GM12878 (cell line): ENCODE results near the gene NFATC2. TPM values are rescaled to one million over a fixed set of nuclear protein-coding genes. Genes with fewer than 3 reads are reported as not detected.

Experiments used
- ATAC-seq: fragments of 200-7000 bp; cut with Tn5 transposase; 3 replicates; pipeline ENCODE4 v1.9.1; 2020; ENCODE audit warnings: mild to moderate bottlenecking, moderate library complexity
- BruUV-seq: library from RNA; stranded (reverse); fragments of 400-500 nt; replicated peaks from 2 replicates; lab custom pipeline; 2021; lab: Mats Ljungman, UMichigan
- CTCF ChIA-PET: fragments of 300-600 bp; sonication (Branson Sonifier 250); formaldehyde crosslinking; extraction: SDS; loops from one replicate; lab custom pipeline; 2021; ENCODE audit warnings: inconsistent platforms; lab: Yijun Ruan, JAX
- POLR2A ChIA-PET: fragments of 350-600 bp; formaldehyde crosslinking; extraction: SDS; loops from one replicate; lab custom pipeline; 2021; ENCODE audit warnings: inconsistent platforms; lab: Charles Lee
- RAD21 ChIA-PET: fragments of 300-600 bp; sonication (Branson Sonifier 250); formaldehyde crosslinking; loops from one replicate; lab custom pipeline; 2023; ENCODE audit warnings: antibody characterized with exemption; ENCODE audit not compliant: unreplicated experiment; lab: Charles Lee
- SMC1A ChIA-PET: fragments of 300-600 bp; sonication (Branson Sonifier 250); formaldehyde crosslinking; loops from one replicate; lab custom pipeline; 2023; ENCODE audit not compliant: unreplicated experiment, uncharacterized antibody; lab: Charles Lee
- DNase-seq: peaks from one replicate; pipeline ENCODE4 v3.0.0-alpha.2; 2011; ENCODE audit warnings: low read depth, low spot score
- FAIRE-seq: peaks from 3 replicates; lab custom pipeline; 2011; peaks lifted over from hg19 to GRCh38; lab: Jason Lieb, UNC
- H2AFZ ChIP-seq: 2 replicates; pipeline ENCODE4 v1.6.0; 2011; ENCODE audit warnings: low read depth, low read length, control low read depth; ENCODE audit not compliant: control insufficient read depth
- H3K27ac ChIP-seq: 2 replicates; pipeline ENCODE4 v1.5.1; 2011; ENCODE audit warnings: control low read depth; ENCODE audit not compliant: control insufficient read depth, insufficient read depth
- H3K27me3 ChIP-seq, 2 experiments: replicated peaks in 1 of 2; 2 replicates each; pipeline versions ENCODE4 v1.6.0 to v1.6.1; 2011; ENCODE audit warnings: low read length in 1 of 2; ENCODE audit not compliant: control insufficient read depth in 2 of 2, insufficient read depth in 2 of 2
- H3K36me3 ChIP-seq, 2 experiments: 2 replicates each; pipeline ENCODE4 v1.5.1; 2011; ENCODE audit warnings: low read length in 1 of 2; ENCODE audit not compliant: control insufficient read depth in 2 of 2, insufficient read depth in 2 of 2
- H3K4me1 ChIP-seq: 2 replicates; pipeline ENCODE4 v1.6.1; 2011; ENCODE audit warnings: mild to moderate bottlenecking, low read length, moderate library complexity, mixed read lengths; ENCODE audit not compliant: control insufficient read depth, insufficient read depth
- H3K4me2 ChIP-seq: 2 replicates; pipeline ENCODE4 v1.6.0; 2011; ENCODE audit warnings: control low read depth; ENCODE audit not compliant: control insufficient read depth, insufficient read depth
- H3K4me3 ChIP-seq: fragments of 200-600 bp; sonication (generic); 2 replicates; pipeline ENCODE4 v1.5.1; 2016
- H3K79me2 ChIP-seq: 2 replicates; pipeline ENCODE4 v1.6.0; 2011; ENCODE audit warnings: low read length; ENCODE audit not compliant: control insufficient read depth, insufficient read depth
- H3K9ac ChIP-seq: 2 replicates; pipeline ENCODE4 v1.8.0; 2011; ENCODE audit warnings: low read length, control low read depth, mixed read lengths; ENCODE audit not compliant: control insufficient read depth, insufficient read depth
- H3K9me3 ChIP-seq: replicated peaks from 3 replicates; pipeline ENCODE4 v1.5.1; 2011; ENCODE audit warnings: mild to moderate bottlenecking, low read length; ENCODE audit not compliant: control insufficient read depth, insufficient read depth
- H4K20me1 ChIP-seq: 2 replicates; pipeline ENCODE4 v1.6.0; 2011; ENCODE audit not compliant: control insufficient read depth, insufficient read depth
- ATF7 ChIP-seq: fragments of 450-650 bp; IDR thresholded peaks from 2 replicates; pipeline ENCODE4 v1.6.1; 2016; ENCODE audit warnings: low read depth, mild to moderate bottlenecking
- ESRRA ChIP-seq: IDR thresholded peaks from 2 replicates; pipeline ENCODE4 v1.6.1; 2012; ENCODE audit warnings: mild to moderate bottlenecking, low read length, improper control_type of control experiment
- FOXK2 ChIP-seq: fragments of 450-650 bp; IDR thresholded peaks from 2 replicates; pipeline ENCODE4 v1.6.1; 2017; ENCODE audit warnings: mild to moderate bottlenecking, moderate library complexity
- KAT2A ChIP-seq: conservative IDR thresholded peaks from 2 replicates; pipeline ENCODE4 v1.6.1; 2011; ENCODE audit warnings: low read depth, low read length; ENCODE audit not compliant: control insufficient read depth
- KLF5 ChIP-seq: fragments of 450-650 bp; IDR thresholded peaks from 2 replicates; pipeline ENCODE4 v1.6.1; 2014; ENCODE audit warnings: mild to moderate bottlenecking; ENCODE audit not compliant: partially characterized antibody
- MTA3 ChIP-seq: IDR thresholded peaks from 2 replicates; pipeline ENCODE4 v1.6.1; 2012; ENCODE audit warnings: low read length, inconsistent platforms, borderline replicate concordance
- PRDM15 ChIP-seq: fragments of 450-650 bp; formaldehyde crosslinking; IDR thresholded peaks from 2 replicates; pipeline ENCODE4 v1.4.0; 2020; ENCODE audit warnings: mild to moderate bottlenecking, moderate library complexity
- RAD51 ChIP-seq: fragments of 450-650 bp; IDR thresholded peaks from 2 replicates; pipeline ENCODE4 v1.6.1; 2016; ENCODE audit warnings: moderate library complexity, mild to moderate bottlenecking, inconsistent platforms
- RCOR1 ChIP-seq: conservative IDR thresholded peaks from 2 replicates; pipeline ENCODE4 v1.6.1; 2012; ENCODE audit warnings: low read depth, low read length, improper control_type of control experiment
- RUNX3 ChIP-seq: IDR thresholded peaks from 2 replicates; pipeline ENCODE4 v1.6.1; 2012; ENCODE audit warnings: low read length, inconsistent platforms
- SREBF1 ChIP-seq: IDR thresholded peaks from 2 replicates; pipeline ENCODE4 v1.6.1; 2012; ENCODE audit warnings: mild to moderate bottlenecking, low read length
- SRF ChIP-seq, 2 experiments: IDR thresholded peaks; 2 replicates each; pipeline ENCODE4 v1.6.1; 2011; ENCODE audit warnings: low read depth in 2 of 2, low read length in 2 of 2, mild to moderate bottlenecking in 1 of 2, moderate library complexity in 1 of 2
- SUZ12 ChIP-seq: fragments of 200-600 bp; sonication (generic); IDR thresholded peaks from one replicate; pipeline ENCODE4 v1.6.1; 2018; ENCODE audit warnings: antibody characterized with exemption, mild to moderate bottlenecking; ENCODE audit not compliant: unreplicated experiment
- TARDBP ChIP-seq: IDR thresholded peaks from 2 replicates; pipeline ENCODE4 v1.6.1; 2016; ENCODE audit warnings: borderline replicate concordance
- ZBTB11 ChIP-seq: fragments of 450-650 bp; formaldehyde crosslinking; IDR thresholded peaks from 2 replicates; pipeline ENCODE4 v1.5.0; 2022; ENCODE audit warnings: mild to moderate bottlenecking, missing genetic modification characterization
- ZNF207 ChIP-seq: fragments of 450-650 bp; IDR thresholded peaks from 2 replicates; pipeline ENCODE4 v1.6.1; 2014; ENCODE audit warnings: antibody characterized with exemption, mild to moderate bottlenecking, borderline replicate concordance
- ZNF217 ChIP-seq: fragments of 450-650 bp; IDR thresholded peaks from 2 replicates; pipeline ENCODE4 v1.6.1; 2017; ENCODE audit warnings: antibody characterized with exemption, mild to moderate bottlenecking
- WGBS: methylation state at CpG from one replicate; pipeline ENCODE4 v1.1.6; 2016; ENCODE audit warnings: low lambda C conversion rate; ENCODE audit not compliant: insufficient replicate concordance, insufficient coverage; ENCODE audit errors: missing lambda C conversion rate; 5-methylcytosine and 5-hydroxymethylcytosine counted together
- in situ Hi-C: fragments of 300-500 bp; cut with MboI; formaldehyde crosslinking; loops from 9 replicates; pipeline ENCODE4 v1.14.3; 2018; ENCODE audit warnings: mixed read lengths
- intact Hi-C: fragments of 100-400 bp; cut with micrococcal nuclease; formaldehyde crosslinking; loops from one replicate; pipeline ENCODE4 v1.14.2; 2022; ENCODE audit not compliant: unreplicated experiment
- polyA plus RNA-seq, 11 experiments: library from polyadenylated mRNA; depleted of rRNA in 4 of 11; unstranded in 6 of 11; stranded (reverse) in 5 of 11; fragments of >200 nt; fragmentation: Nextera tagmentation in 4 of 11; fragmentation: Illumina TruSeq in 1 of 11; extraction: Ambion mirVana in 4 of 11; extraction: Trizol in 1 of 11; gene quantifications; 1 replicate in 1 of 11; 2 replicates in 10 of 11; pipeline versions ENCODE4 v1.2.1 to v1.2.3, GENCODE V29; 2011 to 2016; ENCODE audit warnings: inconsistent platforms in 2 of 11, missing spikeins in 2 of 11, low read depth in 1 of 11
- total RNA-seq, 4 experiments: library from RNA; depleted of rRNA in 3 of 4; stranded (reverse); fragments of >200 nt in 3 of 4; fragmentation: Illumina TruSeq in 1 of 4; extraction: Trizol in 1 of 4; gene quantifications; 2 replicates each; pipeline versions ENCODE4 v1.2.1 to v1.2.3, GENCODE V29; 2013 to 2021

The NFATC2 gene
- total and polyA plus RNA-seq, 10 of the 15 experiments (the other 5 are each of a cell fraction or from before 2014, with no cell fraction given): 3.3 to 20.0 (median 7.3) TPM

- Histone ChIP-seq H3K36me3 (peaks cover 7 to 14% of the 10 kb centered on the region in 2 experiments), H4K20me1 (no peaks in the 10 kb centered on the region), H3K4me1 (peaks cover 16% of the 10 kb centered on the region), H3K9me3 (no peaks in the 10 kb centered on the region; the same call in 2 of the 3 replicates), H3K9ac (no peak overlapping the region), H3K4me2 (peak overlapping the region; percentile 59), H3K79me2 (no peaks in the 10 kb centered on the region), H2AFZ (no peak overlapping the region), H3K27me3 (no peaks in the 10 kb centered on the region), H3K4me3 (no peak overlapping the region), H3K27ac (peak overlapping the region; percentile 74)
- SMC1A ChIA-PET: interaction anchor here (0.6 to 2.2 kb wide), 10 partner anchors 20 to 81 kb away, joined by 3 to 13 read pairs (median 4); no protein-coding TSS in a partner anchor
- FAIRE-seq (peak; percentile 81), ATAC-seq (peak; percentile 99), DNase-seq (peak; percentile 64)
- CTCF ChIA-PET: interaction anchor here (1.0 to 2.3 kb wide), 5 partner anchors 34 to 162 kb away, joined by 3 to 8 read pairs (median 4); no protein-coding TSS in a partner anchor
- in situ Hi-C loops: no loop called here
- WGBS: 34% methylated on average over 13 of the region's 13 CpGs
- POLR2A ChIA-PET: interaction anchor here (0.9 to 1.0 kb wide), 3 partner anchors 21 to 71 kb away, joined by 3 to 6 read pairs (median 3); no protein-coding TSS in a partner anchor
- BruUV-seq: no TSS peak
- intact Hi-C loops: loop anchor here (2.0 to 5.0 kb wide), 5 partner anchors 20 to 82 kb away; partner anchors contain the start of gene NFATC2
- RAD21 ChIA-PET: interaction anchor here (0.6 to 2.1 kb wide), 11 partner anchors 21 to 134 kb away, joined by 3 to 15 read pairs (median 4); partner anchors contain the start of gene NFATC2
- TF ChIP-seq ZBTB11 (CRISPR knock-in tag) (no peak), RCOR1 (0 out of 2 replicates have a peak, but pooled peaks have one; percentile 77), SUZ12 (no peak), RUNX3 (peak; percentile 46; the same call in 1 of the 2 replicates), ZNF217 (peak; percentile 98), ATF7 (peak; percentile 74), FOXK2 (no peak; the same call in 1 of the 2 replicates), KLF5 (no peak), ESRRA (no peak), KAT2A (no peak), ZNF207 (no peak), TARDBP (no peak), PRDM15 (no peak), SRF (IDR thresholded peaks at IDR 0.05; ENCODE audit: low read depth in 2 of 2, low read length in 2 of 2) (no peak), MTA3 (no peak), SREBF1 (peak; percentile 59), RAD51 (peak; percentile 32; the same call in 1 of the 2 replicates)
These were observed 81.8 kb downstream of the NFATC2 start for GRCh38 chr20:51460569-51461265.
